GM12892 (cell line): ENCODE results near the gene SHMT2.
A peak's percentile ranks its signal among the peaks of the same experiment; 100 is the strongest.

Experiments used
- DNase-seq: peaks from one replicate; pipeline ENCODE4 v3.0.0; 2011; ENCODE audit not compliant: insufficient read length
- FAIRE-seq: peaks from 2 replicates; lab custom pipeline; 2011; peaks lifted over from hg19 to GRCh38; lab: Jason Lieb, UNC
- POLR2A ChIP-seq: IDR thresholded peaks from 2 replicates; pipeline ENCODE4 v1.6.1; 2011; ENCODE audit warnings: low read depth, low read length, control low read depth
- POLR2AphosphoS5 ChIP-seq: IDR thresholded peaks from 2 replicates; pipeline ENCODE4 v1.6.1; 2011; ENCODE audit warnings: low read depth, low read length, control low read depth
- TAF1 ChIP-seq: IDR thresholded peaks from 2 replicates; pipeline ENCODE4 v1.6.1; 2011; ENCODE audit warnings: low read depth, mild to moderate bottlenecking, control low read depth, low read length, borderline replicate concordance

The SHMT2 gene

DNA sequence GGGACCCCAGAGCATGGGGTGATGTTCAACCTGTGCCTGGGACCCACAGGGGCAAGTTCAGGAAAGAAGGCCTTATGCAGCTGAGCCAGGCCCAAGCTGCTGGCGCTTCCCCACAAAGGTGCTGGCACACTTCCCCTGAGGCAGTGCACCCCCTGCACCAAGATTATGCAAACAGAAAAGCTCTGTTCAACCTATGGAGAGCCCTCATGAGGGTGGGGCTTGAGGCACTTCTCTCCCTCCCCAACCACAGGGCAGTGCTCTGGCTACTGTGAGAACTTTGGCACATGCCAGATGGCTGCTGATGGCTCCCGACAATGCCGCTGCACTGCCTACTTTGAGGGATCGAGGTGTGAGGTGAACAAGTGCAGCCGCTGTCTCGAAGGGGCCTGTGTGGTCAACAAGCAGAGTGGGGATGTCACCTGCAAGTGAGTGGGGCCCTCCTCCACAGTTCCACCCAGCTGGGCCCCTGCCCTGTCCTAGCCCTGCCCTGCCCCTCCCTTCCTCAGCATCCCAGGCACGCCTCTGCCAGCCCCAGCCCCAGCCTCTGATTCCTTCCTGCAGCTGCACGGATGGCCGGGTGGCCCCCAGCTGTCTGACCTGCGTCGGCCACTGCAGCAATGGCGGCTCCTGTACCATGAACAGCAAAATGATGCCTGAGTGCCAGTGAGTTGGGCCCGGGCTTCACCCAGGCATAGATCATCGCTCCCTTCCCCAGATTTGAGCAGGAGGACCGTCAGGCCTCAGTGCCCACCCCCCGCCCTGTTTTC is 18.4 kb upstream of the SHMT2 start:
- DNase-seq (no peak), FAIRE-seq (no peak)
- TF ChIP-seq TAF1, result no peak
- no peak for TF ChIP-seq POLR2A
- no peak for TF ChIP-seq POLR2AphosphoS5

DNA sequence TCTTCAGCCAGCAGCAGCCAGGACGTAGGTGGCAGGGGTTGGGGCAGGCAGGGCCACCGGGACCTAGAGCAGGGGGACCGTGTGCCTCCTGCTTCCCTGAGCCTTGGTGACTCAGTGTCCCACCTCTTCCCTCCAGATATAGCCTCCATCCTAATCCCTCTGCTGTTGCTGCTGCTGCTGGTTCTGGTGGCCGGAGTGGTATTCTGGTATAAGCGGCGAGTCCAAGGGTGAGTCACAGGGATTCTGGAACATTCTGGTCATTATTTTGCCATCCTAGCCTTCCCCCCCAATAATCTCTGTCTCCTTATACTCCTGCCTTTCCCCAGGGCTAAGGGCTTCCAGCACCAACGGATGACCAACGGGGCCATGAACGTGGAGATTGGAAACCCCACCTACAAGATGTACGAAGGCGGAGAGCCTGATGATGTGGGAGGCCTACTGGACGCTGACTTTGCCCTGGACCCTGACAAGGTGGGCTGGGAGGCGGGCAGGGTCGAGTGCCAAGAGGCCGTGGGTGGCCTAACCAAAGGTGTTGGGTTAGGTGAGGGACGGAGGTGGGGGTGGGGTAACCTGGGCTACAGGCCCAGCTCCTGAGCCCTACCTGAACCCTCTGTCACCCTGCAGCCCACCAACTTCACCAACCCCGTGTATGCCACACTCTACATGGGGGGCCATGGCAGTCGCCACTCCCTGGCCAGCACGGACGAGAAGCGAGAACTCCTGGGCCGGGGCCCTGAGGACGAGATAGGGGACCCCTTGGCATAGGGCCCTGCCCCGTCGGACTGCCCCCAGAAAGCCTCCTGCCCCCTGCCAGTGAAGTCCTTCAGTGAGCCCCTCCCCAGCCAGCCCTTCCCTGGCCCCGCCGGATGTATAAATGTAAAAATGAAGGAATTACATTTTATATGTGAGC is 17.5 kb upstream of the SHMT2 start:
- FAIRE-seq, result no peak
- TF ChIP-seq POLR2AphosphoS5 (no peak), POLR2A (no peak), TAF1 (no peak)
- no peak for DNase-seq

DNA sequence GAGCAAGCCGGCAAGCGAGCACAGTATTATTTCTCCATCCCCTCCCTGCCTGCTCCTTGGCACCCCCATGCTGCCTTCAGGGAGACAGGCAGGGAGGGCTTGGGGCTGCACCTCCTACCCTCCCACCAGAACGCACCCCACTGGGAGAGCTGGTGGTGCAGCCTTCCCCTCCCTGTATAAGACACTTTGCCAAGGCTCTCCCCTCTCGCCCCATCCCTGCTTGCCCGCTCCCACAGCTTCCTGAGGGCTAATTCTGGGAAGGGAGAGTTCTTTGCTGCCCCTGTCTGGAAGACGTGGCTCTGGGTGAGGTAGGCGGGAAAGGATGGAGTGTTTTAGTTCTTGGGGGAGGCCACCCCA is 16.8 kb upstream of the SHMT2 start:
- TF ChIP-seq POLR2A, result no peak
- no peak for TF ChIP-seq TAF1
- no peak for TF ChIP-seq POLR2AphosphoS5
- FAIRE-seq (no peak), DNase-seq (no peak)

DNA sequence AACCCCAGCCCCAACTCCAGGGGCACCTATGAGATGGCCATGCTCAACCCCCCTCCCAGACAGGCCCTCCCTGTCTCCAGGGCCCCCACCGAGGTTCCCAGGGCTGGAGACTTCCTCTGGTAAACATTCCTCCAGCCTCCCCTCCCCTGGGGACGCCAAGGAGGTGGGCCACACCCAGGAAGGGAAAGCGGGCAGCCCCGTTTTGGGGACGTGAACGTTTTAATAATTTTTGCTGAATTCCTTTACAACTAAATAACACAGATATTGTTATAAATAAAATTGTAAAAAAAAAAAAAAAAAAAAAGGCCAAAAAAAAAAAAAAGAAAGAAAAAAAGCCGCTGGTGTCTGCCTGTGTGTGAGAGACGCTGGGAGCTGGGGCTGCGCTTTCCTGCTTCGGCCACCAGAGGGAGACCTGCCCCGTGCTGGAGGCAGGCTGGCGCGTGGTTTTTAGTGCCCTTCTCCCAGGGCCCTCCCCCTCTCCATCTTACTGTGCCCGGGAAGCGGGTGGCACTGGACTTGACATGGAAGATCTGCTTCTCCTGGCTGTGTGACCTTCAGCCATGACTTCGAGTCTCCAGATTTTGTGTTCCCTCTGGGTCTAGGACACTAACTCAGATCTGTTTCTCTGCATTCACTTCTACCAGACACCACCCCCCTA is 16.3 kb upstream of the SHMT2 start:
- DNase-seq (peak; percentile 95), FAIRE-seq (peak; percentile 91)
- TF ChIP-seq POLR2AphosphoS5, result no peak
- no peak for TF ChIP-seq POLR2A
- TF ChIP-seq TAF1, result no peak

- DNase-seq (no peak), FAIRE-seq (no peak)
- no peak for TF ChIP-seq POLR2AphosphoS5
- TF ChIP-seq TAF1, result no peak
Measured at GRCh38 chr12:57213763-57214397, 15.6 kb upstream of the SHMT2 start.

- peak; percentile 82 for FAIRE-seq
Measured at GRCh38 chr12:57214398-57214781, 15.1 kb upstream of the SHMT2 start.

DNA sequence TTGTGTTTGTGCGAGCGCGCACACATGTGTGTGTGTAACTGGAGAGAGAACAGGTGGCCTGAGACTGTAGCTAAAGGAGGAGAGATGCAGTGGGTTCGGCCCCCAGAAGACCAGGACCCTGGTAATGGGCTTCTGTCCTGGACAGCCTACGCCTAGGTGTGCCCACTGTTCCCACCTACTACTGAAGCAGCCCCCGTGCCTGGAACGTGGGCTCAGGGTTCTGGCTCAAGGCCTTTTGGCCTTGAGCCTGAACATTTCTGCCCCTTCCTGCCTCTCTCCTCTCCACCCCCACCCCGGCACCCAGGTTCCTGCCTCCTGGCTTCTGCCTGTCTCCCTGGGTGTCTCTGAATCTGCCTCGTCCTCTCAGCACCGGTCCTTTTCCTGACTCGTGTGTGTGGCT is 14.4 kb upstream of the SHMT2 start:
- DNase-seq, result no peak
- TF ChIP-seq TAF1 (no peak), POLR2A (no peak), POLR2AphosphoS5 (no peak)
- no peak for FAIRE-seq

More at GRCh38 chr12:57214398-57214781, 15.1 kb upstream of the SHMT2 start:
- TF ChIP-seq POLR2A, result no peak
- no peak for TF ChIP-seq TAF1
- TF ChIP-seq POLR2AphosphoS5, result no peak
- peak; percentile 73 for DNase-seq

DNA sequence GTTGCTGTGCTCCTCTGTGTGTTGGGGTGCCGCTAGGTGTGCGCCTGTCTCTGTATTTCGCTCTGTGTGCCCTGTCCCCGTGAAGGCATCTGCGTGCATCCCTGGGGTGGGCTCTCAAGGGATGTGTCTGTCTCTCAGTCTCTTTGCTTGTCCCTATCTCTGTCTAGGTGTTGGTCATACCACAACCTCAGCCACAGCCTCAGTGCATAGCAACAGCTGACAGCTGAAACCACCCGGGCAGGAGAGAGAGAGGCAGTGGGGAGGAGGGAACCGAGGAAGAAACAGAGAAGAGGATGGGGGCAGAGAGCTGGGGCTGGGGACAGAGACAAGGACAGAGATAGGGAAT is 13.9 kb upstream of the SHMT2 start:
- TF ChIP-seq POLR2AphosphoS5, result no peak
- no peak for TF ChIP-seq POLR2A
- TF ChIP-seq TAF1, result no peak
- FAIRE-seq, result peak; percentile 90
- DNase-seq, result no peak

DNA sequence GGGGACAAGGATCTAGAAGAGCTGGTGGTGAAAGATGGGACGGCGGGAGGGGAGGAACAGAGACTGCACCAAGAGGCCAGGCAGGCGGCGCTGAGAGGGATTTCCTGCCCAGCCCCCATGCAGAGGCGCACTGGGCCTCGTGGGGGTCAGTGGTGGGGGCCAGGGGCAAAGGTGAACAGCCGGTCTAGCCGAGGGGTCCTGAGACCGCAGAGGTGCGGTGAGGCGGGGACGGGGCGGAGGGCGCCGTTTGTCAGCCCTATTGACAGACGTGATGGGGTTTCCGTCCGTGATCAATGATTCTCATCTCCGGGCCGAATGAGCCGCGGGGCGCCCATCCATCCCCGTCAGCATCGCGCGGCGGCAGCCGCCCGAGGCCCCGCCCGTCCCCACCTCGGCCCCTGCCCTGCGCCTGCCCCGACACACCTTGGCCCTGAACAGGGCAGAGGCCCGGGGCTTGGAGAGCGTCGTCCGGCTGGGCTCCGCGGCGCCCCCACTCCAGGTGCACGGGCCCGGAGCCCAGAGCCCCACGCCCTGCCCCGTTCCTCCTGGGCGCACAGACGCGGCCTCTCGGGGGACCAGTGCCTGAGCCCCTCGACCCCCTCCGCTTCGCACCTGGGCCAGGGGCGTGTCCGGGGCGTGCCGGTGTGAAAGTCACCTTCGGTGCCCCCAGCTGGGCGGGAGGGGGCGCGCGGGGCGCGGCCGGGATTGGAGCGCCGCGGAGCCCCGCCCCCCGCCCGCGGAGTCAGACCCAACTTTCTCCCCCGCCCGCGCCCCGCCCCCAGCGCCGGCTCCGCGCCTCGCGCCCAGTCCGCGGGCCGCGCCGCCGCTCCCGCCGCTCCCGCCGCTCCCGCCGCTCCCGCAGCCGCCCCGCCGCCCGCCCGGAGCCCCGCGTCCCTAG is 13.2 kb upstream of the SHMT2 start, which contains the start of gene NXPH4:
NXPH4 (plus strand) TSS at position 781 of the 898 bp plus-strand sequence. CDS start 176 bp downstream, outside the sequence.
- DNase-seq, result no peak
- no peak for TF ChIP-seq POLR2A
- TF ChIP-seq TAF1, result no peak
- no peak for TF ChIP-seq POLR2AphosphoS5
- peak; percentile 65 for FAIRE-seq
